Adrenal gland (tissue), 5 donors: ENCODE measurements around the gene STAG3.

ENCODE experiments used
- CTCF ChIP-seq, 6 experiments: fragments of 450-650 bp in 4 of 6; fragments of 200-600 bp in 2 of 6; sonication (generic) in 1 of 6; IDR thresholded peaks; 1 replicate in 5 of 6; 2 replicates in 1 of 6; pipeline versions ENCODE4 v1.5.1 to v1.8.0; 2016 to 2021; ENCODE audit warnings: antibody characterized with exemption in 6 of 6, mild to moderate bottlenecking in 2 of 6, moderate library complexity in 1 of 6
- POLR2A ChIP-seq, 2 donors: fragments of 450-650 bp; IDR thresholded peaks; one replicate each; pipeline ENCODE4 v1.6.1; 2017; ENCODE audit warnings: antibody characterized with exemption in 2 of 2, mild to moderate bottlenecking in 2 of 2, moderate library complexity in 1 of 2
- donor health status: DM: no; HTN: no; CAD: no.

DNA sequence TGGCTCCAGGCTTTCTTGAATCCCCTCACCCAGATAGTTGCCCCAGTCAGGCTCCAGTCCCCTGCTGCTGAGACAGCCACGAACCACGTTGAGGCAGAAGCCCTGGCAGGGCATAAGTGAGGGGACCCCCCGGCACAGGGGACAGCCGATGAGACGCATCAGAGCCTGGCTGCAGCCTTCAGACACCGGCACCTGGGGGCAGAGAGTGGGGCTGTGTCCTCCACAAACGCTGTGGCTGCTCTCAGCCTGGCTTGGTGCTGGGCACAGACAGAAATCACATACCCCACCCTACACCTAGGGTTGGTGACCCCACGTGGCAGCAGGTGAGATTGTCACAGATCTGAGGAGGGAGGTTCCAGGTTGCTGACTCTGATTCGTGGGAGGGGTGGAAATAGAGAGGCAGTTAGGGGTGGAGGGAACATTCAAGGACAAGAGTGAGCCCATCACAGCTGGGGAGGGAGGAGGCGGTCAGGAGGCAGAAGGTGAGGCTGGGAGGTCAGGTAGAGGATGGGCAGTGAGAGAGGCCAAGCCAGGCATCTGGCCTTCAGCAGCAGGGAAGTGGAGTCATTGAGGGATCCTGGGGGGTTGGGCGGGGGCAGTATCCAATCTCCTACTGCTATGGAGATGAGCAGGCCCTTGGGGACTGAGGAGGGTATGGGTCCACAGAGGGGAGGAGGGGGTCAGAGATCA lies 3.8 kb upstream of the STAG3 start:
- TF ChIP-seq CTCF (IDR thresholded peaks at IDR 0.05): no peak
- TF ChIP-seq POLR2A (IDR thresholded peaks at IDR 0.05): no peak
